GM12878 (cell line): ENCODE data around the gene MX1. TPM values are rescaled to one million over a fixed set of nuclear protein-coding genes. Genes with fewer than 3 reads are reported as not detected.

Experiments
- ATAC-seq: fragments of 200-7000 bp; cut with Tn5 transposase; 3 replicates; pipeline ENCODE4 v1.9.1; 2020; ENCODE audit warnings: mild to moderate bottlenecking, moderate library complexity
- BruUV-seq: library from RNA; stranded (reverse); fragments of 400-500 nt; replicated peaks from 2 replicates; lab custom pipeline; 2021; lab: Mats Ljungman, UMichigan
- CTCF ChIA-PET: fragments of 300-600 bp; sonication (Branson Sonifier 250); formaldehyde crosslinking; extraction: SDS; loops from one replicate; lab custom pipeline; 2021; ENCODE audit warnings: inconsistent platforms; lab: Yijun Ruan, JAX
- POLR2A ChIA-PET: fragments of 350-600 bp; formaldehyde crosslinking; extraction: SDS; loops from one replicate; lab custom pipeline; 2021; ENCODE audit warnings: inconsistent platforms; lab: Charles Lee
- RAD21 ChIA-PET: fragments of 300-600 bp; sonication (Branson Sonifier 250); formaldehyde crosslinking; loops from one replicate; lab custom pipeline; 2023; ENCODE audit warnings: antibody characterized with exemption; ENCODE audit not compliant: unreplicated experiment; lab: Charles Lee
- SMC1A ChIA-PET: fragments of 300-600 bp; sonication (Branson Sonifier 250); formaldehyde crosslinking; loops from one replicate; lab custom pipeline; 2023; ENCODE audit not compliant: unreplicated experiment, uncharacterized antibody; lab: Charles Lee
- DNase-seq: peaks from one replicate; pipeline ENCODE4 v3.0.0-alpha.2; 2011; ENCODE audit warnings: low read depth, low spot score
- FAIRE-seq: peaks from 3 replicates; lab custom pipeline; 2011; peaks lifted over from hg19 to GRCh38; lab: Jason Lieb, UNC
- H2AFZ ChIP-seq: 2 replicates; pipeline ENCODE4 v1.6.0; 2011; ENCODE audit warnings: low read depth, low read length, control low read depth; ENCODE audit not compliant: control insufficient read depth
- H3K27ac ChIP-seq: 2 replicates; pipeline ENCODE4 v1.5.1; 2011; ENCODE audit warnings: control low read depth; ENCODE audit not compliant: control insufficient read depth, insufficient read depth
- H3K27me3 ChIP-seq, 2 experiments: replicated peaks in 1 of 2; 2 replicates each; pipeline versions ENCODE4 v1.6.0 to v1.6.1; 2011; ENCODE audit warnings: low read length in 1 of 2; ENCODE audit not compliant: control insufficient read depth in 2 of 2, insufficient read depth in 2 of 2
- H3K36me3 ChIP-seq, 2 experiments: 2 replicates each; pipeline ENCODE4 v1.5.1; 2011; ENCODE audit warnings: low read length in 1 of 2; ENCODE audit not compliant: control insufficient read depth in 2 of 2, insufficient read depth in 2 of 2
- H3K4me1 ChIP-seq: 2 replicates; pipeline ENCODE4 v1.6.1; 2011; ENCODE audit warnings: mild to moderate bottlenecking, low read length, moderate library complexity, mixed read lengths; ENCODE audit not compliant: control insufficient read depth, insufficient read depth
- H3K4me2 ChIP-seq: 2 replicates; pipeline ENCODE4 v1.6.0; 2011; ENCODE audit warnings: control low read depth; ENCODE audit not compliant: control insufficient read depth, insufficient read depth
- H3K4me3 ChIP-seq: fragments of 200-600 bp; sonication (generic); 2 replicates; pipeline ENCODE4 v1.5.1; 2016
- H3K79me2 ChIP-seq: 2 replicates; pipeline ENCODE4 v1.6.0; 2011; ENCODE audit warnings: low read length; ENCODE audit not compliant: control insufficient read depth, insufficient read depth
- H3K9ac ChIP-seq: 2 replicates; pipeline ENCODE4 v1.8.0; 2011; ENCODE audit warnings: low read length, control low read depth, mixed read lengths; ENCODE audit not compliant: control insufficient read depth, insufficient read depth
- H3K9me3 ChIP-seq: replicated peaks from 3 replicates; pipeline ENCODE4 v1.5.1; 2011; ENCODE audit warnings: mild to moderate bottlenecking, low read length; ENCODE audit not compliant: control insufficient read depth, insufficient read depth
- H4K20me1 ChIP-seq: 2 replicates; pipeline ENCODE4 v1.6.0; 2011; ENCODE audit not compliant: control insufficient read depth, insufficient read depth
- BRCA1 ChIP-seq: IDR thresholded peaks from 2 replicates; pipeline ENCODE4 v1.6.1; 2011; ENCODE audit warnings: low read depth, low read length, improper control_type of control experiment
- CBX3 ChIP-seq: fragments of 200-600 bp; sonication (generic); IDR thresholded peaks from 2 replicates; pipeline ENCODE4 v1.6.1; 2016; ENCODE audit warnings: low read depth, borderline replicate concordance
- ETV6 ChIP-seq, 2 experiments: fragments of 450-650 bp in 1 of 2; IDR thresholded peaks in 1 of 2; conservative IDR thresholded peaks in 1 of 2; 2 replicates each; pipeline ENCODE4 v1.6.1; 2014; ENCODE audit warnings: antibody characterized with exemption in 1 of 2, borderline replicate concordance in 1 of 2, low read depth in 1 of 2, mild to moderate bottlenecking in 1 of 2, moderate library complexity in 1 of 2
- KAT2A ChIP-seq: conservative IDR thresholded peaks from 2 replicates; pipeline ENCODE4 v1.6.1; 2011; ENCODE audit warnings: low read depth, low read length; ENCODE audit not compliant: control insufficient read depth
- RELA ChIP-seq: fragments of 450-650 bp; IDR thresholded peaks from 2 replicates; pipeline ENCODE4 v1.8.0; 2014; ENCODE audit warnings: borderline replicate concordance; ENCODE audit not compliant: partially characterized antibody
- SREBF2 ChIP-seq: IDR thresholded peaks from 2 replicates; pipeline ENCODE4 v1.6.1; 2012; ENCODE audit warnings: mild to moderate bottlenecking, low read length
- WGBS: methylation state at CpG from one replicate; pipeline ENCODE4 v1.1.6; 2016; ENCODE audit warnings: low lambda C conversion rate; ENCODE audit not compliant: insufficient replicate concordance, insufficient coverage; ENCODE audit errors: missing lambda C conversion rate; 5-methylcytosine and 5-hydroxymethylcytosine counted together
- in situ Hi-C: fragments of 300-500 bp; cut with MboI; formaldehyde crosslinking; loops from 9 replicates; pipeline ENCODE4 v1.14.3; 2018; ENCODE audit warnings: mixed read lengths
- intact Hi-C: fragments of 100-400 bp; cut with micrococcal nuclease; formaldehyde crosslinking; loops from one replicate; pipeline ENCODE4 v1.14.2; 2022; ENCODE audit not compliant: unreplicated experiment
- polyA plus RNA-seq, 11 experiments: library from polyadenylated mRNA; depleted of rRNA in 4 of 11; unstranded in 6 of 11; stranded (reverse) in 5 of 11; fragments of >200 nt; fragmentation: Nextera tagmentation in 4 of 11; fragmentation: Illumina TruSeq in 1 of 11; extraction: Ambion mirVana in 4 of 11; extraction: Trizol in 1 of 11; gene quantifications; 1 replicate in 1 of 11; 2 replicates in 10 of 11; pipeline versions ENCODE4 v1.2.1 to v1.2.3, GENCODE V29; 2011 to 2016; ENCODE audit warnings: inconsistent platforms in 2 of 11, missing spikeins in 2 of 11, low read depth in 1 of 11
- total RNA-seq, 4 experiments: library from RNA; depleted of rRNA in 3 of 4; stranded (reverse); fragments of >200 nt in 3 of 4; fragmentation: Illumina TruSeq in 1 of 4; extraction: Trizol in 1 of 4; gene quantifications; 2 replicates each; pipeline versions ENCODE4 v1.2.1 to v1.2.3, GENCODE V29; 2013 to 2021
- TF ChIP-seq, protein P1 (sequence below): fragments of 450-650 bp; IDR thresholded peaks from 2 replicates; pipeline ENCODE4 v1.6.1; 2018; ENCODE audit warnings: borderline replicate concordance, mild to moderate bottlenecking; ENCODE audit not compliant: partially characterized antibody
- TF ChIP-seq, protein P2 (sequence below): fragments of 450-650 bp; IDR thresholded peaks from 2 replicates; pipeline ENCODE4 v1.6.1; 2017; ENCODE audit warnings: low read depth, mild to moderate bottlenecking, moderate library complexity

Gene MX1
- total and polyA plus RNA-seq, 10 of the 15 experiments (the other 5 are each of a cell fraction or from before 2014, with no cell fraction given) = 75.9 to 385 (median 302) TPM

DNA sequence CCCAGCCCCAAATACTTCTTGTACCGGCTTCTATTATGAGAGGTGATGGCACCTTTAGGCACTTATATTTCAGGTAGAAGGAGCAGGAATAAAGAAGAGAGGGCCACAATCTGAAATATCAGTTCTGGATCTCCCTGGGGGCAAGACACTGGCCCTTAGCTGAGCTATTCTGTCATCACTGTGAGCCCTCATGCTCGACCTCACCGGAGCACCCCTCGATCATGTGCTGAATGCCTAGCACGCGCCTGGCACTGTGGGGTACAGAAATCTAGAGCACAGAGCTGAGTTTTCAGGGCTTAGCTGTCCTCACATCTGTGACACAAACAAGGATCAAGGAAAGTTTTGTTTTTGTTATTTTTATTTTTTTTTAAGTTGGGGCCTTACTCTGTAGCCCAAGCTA is 7.6 kb upstream of the MX1 start:
- Histone ChIP-seq H3K4me1 (peaks cover 10% of the 10 kb centered on the region), H3K79me2 (no peaks in the 10 kb centered on the region), H3K4me2 (no peak overlapping the region), H2AFZ (no peak overlapping the region), H3K27ac (no peak overlapping the region), H4K20me1 (no peaks in the 10 kb centered on the region), H3K27me3 (no peaks in the 10 kb centered on the region), H3K36me3 (no peaks in the 10 kb centered on the region), H3K9me3 (no peaks in the 10 kb centered on the region; the same call in 2 of the 3 replicates), H3K4me3 (no peak overlapping the region), H3K9ac (no peak overlapping the region)
- DNase-seq (no peak), ATAC-seq (no peak), FAIRE-seq (no peak)
- RAD21 ChIA-PET = interaction anchor here (0.6 to 1.7 kb wide), 5 partner anchors 43 to 135 kb away, joined by 3 to 10 read pairs (median 4); no protein-coding TSS in a partner anchor
- no peak for TF ChIP-seq KAT2A
- TF ChIP-seq RELA = no peak
- no peak for TF ChIP-seq ETV6 (conservative IDR thresholded peaks at IDR 0.05 in 1 of 2, IDR thresholded peaks at IDR 0.05 in 1 of 2; ENCODE audit: borderline replicate concordance in 1 of 2, low read depth in 1 of 2)
- TF ChIP-seq, protein P1, sequence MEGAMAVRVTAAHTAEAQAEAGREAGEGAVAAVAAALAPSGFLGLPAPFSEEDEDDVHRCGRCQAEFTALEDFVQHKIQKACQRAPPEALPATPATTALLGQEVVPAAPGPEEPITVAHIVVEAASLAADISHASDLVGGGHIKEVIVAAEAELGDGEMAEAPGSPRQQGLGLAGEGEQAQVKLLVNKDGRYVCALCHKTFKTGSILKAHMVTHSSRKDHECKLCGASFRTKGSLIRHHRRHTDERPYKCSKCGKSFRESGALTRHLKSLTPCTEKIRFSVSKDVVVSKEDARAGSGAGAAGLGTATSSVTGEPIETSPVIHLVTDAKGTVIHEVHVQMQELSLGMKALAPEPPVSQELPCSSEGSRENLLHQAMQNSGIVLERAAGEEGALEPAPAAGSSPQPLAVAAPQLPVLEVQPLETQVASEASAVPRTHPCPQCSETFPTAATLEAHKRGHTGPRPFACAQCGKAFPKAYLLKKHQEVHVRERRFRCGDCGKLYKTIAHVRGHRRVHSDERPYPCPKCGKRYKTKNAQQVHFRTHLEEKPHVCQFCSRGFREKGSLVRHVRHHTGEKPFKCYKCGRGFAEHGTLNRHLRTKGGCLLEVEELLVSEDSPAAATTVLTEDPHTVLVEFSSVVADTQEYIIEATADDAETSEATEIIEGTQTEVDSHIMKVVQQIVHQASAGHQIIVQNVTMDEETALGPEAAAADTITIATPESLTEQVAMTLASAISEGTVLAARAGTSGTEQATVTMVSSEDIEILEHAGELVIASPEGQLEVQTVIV = no peak
- TF ChIP-seq SREBF2 = no peak
- TF ChIP-seq, protein P2, sequence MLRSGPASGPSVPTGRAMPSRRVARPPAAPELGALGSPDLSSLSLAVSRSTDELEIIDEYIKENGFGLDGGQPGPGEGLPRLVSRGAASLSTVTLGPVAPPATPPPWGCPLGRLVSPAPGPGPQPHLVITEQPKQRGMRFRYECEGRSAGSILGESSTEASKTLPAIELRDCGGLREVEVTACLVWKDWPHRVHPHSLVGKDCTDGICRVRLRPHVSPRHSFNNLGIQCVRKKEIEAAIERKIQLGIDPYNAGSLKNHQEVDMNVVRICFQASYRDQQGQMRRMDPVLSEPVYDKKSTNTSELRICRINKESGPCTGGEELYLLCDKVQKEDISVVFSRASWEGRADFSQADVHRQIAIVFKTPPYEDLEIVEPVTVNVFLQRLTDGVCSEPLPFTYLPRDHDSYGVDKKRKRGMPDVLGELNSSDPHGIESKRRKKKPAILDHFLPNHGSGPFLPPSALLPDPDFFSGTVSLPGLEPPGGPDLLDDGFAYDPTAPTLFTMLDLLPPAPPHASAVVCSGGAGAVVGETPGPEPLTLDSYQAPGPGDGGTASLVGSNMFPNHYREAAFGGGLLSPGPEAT = no peak
- no peak for TF ChIP-seq BRCA1
- no peak for TF ChIP-seq CBX3
- intact Hi-C loops (no loop called here), in situ Hi-C loops (no loop called here)
- SMC1A ChIA-PET = interaction anchor here (0.6 to 3.0 kb wide), 8 partner anchors 13 to 559 kb away, joined by 3 to 10 read pairs (median 5); no protein-coding TSS in a partner anchor
- no TSS peak for BruUV-seq
- CTCF ChIA-PET = interaction anchor here (1.2 to 2.1 kb wide), 7 partner anchors 9 to 135 kb away, joined by 3 to 9 read pairs (median 5); no protein-coding TSS in a partner anchor
- WGBS = 98% methylated on average over 3 of the region's 6 CpGs
- POLR2A ChIA-PET = interaction anchor here (2.0 to 2.1 kb wide), 2 partner anchors 8 to 49 kb away, joined by 7 to 9 read pairs; partner anchors contain the start of gene MX1
